Muscle layer of colon (tissue), 2 donors: ENCODE data around the gene HYDIN.
"Not testable (repeated sequence)": the region's sequence is repeated elsewhere in the genome, so short reads cannot be mapped to it uniquely, and the experiment has no call there.

Source experiments
- H3K27ac ChIP-seq: one replicate; pipeline ENCODE4 v1.7.0; 2013; ENCODE audit warnings: low read depth, mild to moderate bottlenecking, low read length, moderate library complexity
- H3K27me3 ChIP-seq, 2 donors: one replicate each; pipeline ENCODE4 v1.7.0; 2013; ENCODE audit warnings: low read length in 2 of 2, mild to moderate bottlenecking in 2 of 2; ENCODE audit not compliant: insufficient read depth in 2 of 2, control insufficient read depth in 1 of 2
- H3K36me3 ChIP-seq: one replicate; pipeline ENCODE4 v1.7.0; 2013; ENCODE audit warnings: mild to moderate bottlenecking, low read length; ENCODE audit not compliant: insufficient read depth
- H3K4me1 ChIP-seq: one replicate; pipeline ENCODE4 v1.7.0; 2013; ENCODE audit warnings: mild to moderate bottlenecking, low read length; ENCODE audit not compliant: insufficient read depth
- H3K4me3 ChIP-seq, 2 donors: one replicate each; pipeline ENCODE4 v1.7.0; 2013; ENCODE audit warnings: low read length in 2 of 2, low read depth in 1 of 2, mild to moderate bottlenecking in 1 of 2, moderate library complexity in 1 of 2
- H3K9ac ChIP-seq: one replicate; pipeline ENCODE4 v1.7.0; 2013; ENCODE audit warnings: low read length
- H3K9me3 ChIP-seq: one replicate; pipeline ENCODE4 v1.7.0; 2013; ENCODE audit warnings: mild to moderate bottlenecking, low read length
- donor health status: abdominal sarcoma.
- donor health status: Adenocarcinoma of cecum.

Gene HYDIN

DNA sequence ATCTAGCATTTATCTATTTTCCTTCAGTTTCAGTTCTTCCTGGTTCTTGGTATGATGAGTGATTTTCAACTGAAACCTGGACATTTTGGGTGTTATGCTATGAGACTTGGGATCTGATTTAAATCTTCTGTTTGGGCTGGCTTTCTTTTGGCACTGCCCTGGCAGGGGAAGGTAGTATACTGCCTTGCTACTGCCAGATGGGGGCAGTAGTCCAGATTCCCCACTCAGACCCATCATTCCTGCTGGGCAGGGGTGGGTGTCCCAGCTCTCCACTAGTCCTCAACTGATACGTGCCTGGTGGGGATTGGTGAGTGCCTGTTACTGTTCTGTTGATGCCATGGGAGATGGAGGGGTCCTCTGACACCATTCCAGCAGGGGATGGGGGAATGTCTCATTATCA is 342.3 kb downstream of the HYDIN start:
- H3K36me3 ChIP-seq, H3K27ac ChIP-seq, H3K4me3 ChIP-seq, H3K4me1 ChIP-seq, H3K9me3 ChIP-seq, H3K27me3 ChIP-seq, H3K9ac ChIP-seq: not testable (repeated sequence)

GRCh38 chr16:70884652-70885051 is 345.9 kb downstream of the HYDIN start:
- not testable (repeated sequence) for H3K9ac ChIP-seq, H3K9me3 ChIP-seq

DNA sequence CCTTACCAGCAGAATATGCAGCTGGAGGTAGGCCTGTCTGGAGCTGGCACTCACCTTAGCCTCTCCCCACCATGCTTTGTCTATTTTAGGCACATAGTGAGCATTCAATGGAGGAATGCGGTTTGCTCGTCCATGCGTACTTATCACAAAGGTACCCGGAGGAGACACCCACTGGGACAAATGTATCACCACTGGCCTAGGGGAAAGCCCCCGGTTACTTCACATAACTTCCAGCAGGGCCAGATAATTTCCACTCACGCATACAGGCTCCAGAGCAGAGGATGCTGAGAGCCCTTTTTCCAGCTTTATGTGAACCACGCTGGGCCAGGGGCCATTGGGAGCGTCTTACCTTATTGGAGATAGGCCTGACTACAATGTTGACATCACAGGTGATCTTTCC is 348.2 kb downstream of the HYDIN start:
- not testable (repeated sequence) for H3K4me3 ChIP-seq, H3K27ac ChIP-seq, H3K4me1 ChIP-seq, H3K36me3 ChIP-seq, H3K9ac ChIP-seq, H3K9me3 ChIP-seq, H3K27me3 ChIP-seq

More at GRCh38 chr16:70884652-70885051, 345.9 kb downstream of the HYDIN start:
- not testable (repeated sequence) for H3K27ac ChIP-seq, H3K4me1 ChIP-seq, H3K36me3 ChIP-seq, H3K27me3 ChIP-seq, H3K4me3 ChIP-seq

GRCh38 chr16:70877895-70878294 is 352.6 kb downstream of the HYDIN start:
- H3K9me3 ChIP-seq, H3K27me3 ChIP-seq, H3K4me3 ChIP-seq, H3K36me3 ChIP-seq, H3K4me1 ChIP-seq, H3K9ac ChIP-seq, H3K27ac ChIP-seq: not testable (repeated sequence)

GRCh38 chr16:70876442-70876841 is 354.1 kb downstream of the HYDIN start:
- H3K4me1 ChIP-seq, H3K9me3 ChIP-seq, H3K36me3 ChIP-seq, H3K27ac ChIP-seq, H3K9ac ChIP-seq, H3K27me3 ChIP-seq, H3K4me3 ChIP-seq: not testable (repeated sequence)

DNA sequence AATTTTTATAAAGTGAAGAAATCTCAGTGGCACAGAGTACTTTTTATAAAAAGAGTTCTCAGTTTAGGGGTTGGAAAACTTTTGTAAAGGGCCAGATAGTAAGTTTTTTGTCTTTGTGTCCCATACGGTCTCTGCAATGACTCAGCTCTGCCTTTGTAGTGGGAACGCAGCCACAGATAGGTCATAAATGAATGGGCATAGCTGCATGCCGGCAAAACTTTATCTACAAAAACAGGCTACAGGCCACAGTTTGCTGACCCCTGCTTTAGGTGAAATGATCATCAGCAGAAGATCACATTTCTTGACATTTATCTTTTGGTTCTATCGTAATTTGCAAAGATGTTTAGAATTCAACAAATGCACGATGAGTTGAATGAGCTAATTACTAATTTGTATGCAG is 365.8 kb downstream of the HYDIN start:
- not testable (repeated sequence) for H3K9me3 ChIP-seq, H3K27me3 ChIP-seq, H3K36me3 ChIP-seq, H3K27ac ChIP-seq, H3K4me3 ChIP-seq, H3K9ac ChIP-seq, H3K4me1 ChIP-seq

GRCh38 chr16:70861996-70862395 is 368.5 kb downstream of the HYDIN start:
- not testable (repeated sequence) for H3K27me3 ChIP-seq, H3K4me1 ChIP-seq, H3K36me3 ChIP-seq, H3K27ac ChIP-seq, H3K4me3 ChIP-seq, H3K9ac ChIP-seq, H3K9me3 ChIP-seq

GRCh38 chr16:70851299-70851698 is 379.2 kb downstream of the HYDIN start:
- H3K27me3 ChIP-seq, H3K36me3 ChIP-seq, H3K4me3 ChIP-seq, H3K9me3 ChIP-seq, H3K27ac ChIP-seq, H3K9ac ChIP-seq, H3K4me1 ChIP-seq: not testable (repeated sequence)

DNA sequence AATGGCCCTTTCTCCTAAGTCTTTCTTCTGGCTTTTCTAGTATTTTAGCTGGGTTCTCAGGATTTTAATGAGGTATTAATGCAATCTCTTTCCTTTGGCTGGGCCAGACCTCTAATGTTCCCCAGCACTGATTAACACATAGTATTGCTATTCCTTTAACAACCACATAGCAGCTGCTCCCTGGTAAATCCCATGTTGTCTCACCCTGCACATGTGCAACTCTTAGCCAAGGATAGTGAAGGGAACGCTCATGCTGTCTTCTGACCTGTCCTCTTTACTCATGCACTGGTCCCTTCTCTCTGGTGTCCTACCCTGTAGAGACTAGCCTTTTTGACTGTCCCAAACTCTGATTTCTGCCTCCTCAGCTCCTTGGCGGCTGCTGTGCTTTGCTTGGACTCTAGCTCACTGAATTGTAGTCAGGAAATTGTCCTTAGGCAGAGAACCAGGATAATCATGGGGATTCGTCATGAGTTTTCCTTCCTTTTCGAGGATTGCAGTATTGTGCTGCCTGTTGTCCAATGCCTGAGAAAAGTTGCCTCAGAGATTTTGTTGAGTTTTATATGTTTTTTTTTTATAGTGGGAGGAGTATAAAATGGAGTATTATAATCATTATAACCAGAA is 406.9 kb downstream of the HYDIN start:
- H3K27me3 ChIP-seq, H3K36me3 ChIP-seq, H3K9me3 ChIP-seq, H3K27ac ChIP-seq, H3K4me3 ChIP-seq, H3K4me1 ChIP-seq, H3K9ac ChIP-seq: not testable (repeated sequence)

GRCh38 chr16:70822734-70823133 is 407.8 kb downstream of the HYDIN start:
- H3K4me1 ChIP-seq, H3K27me3 ChIP-seq, H3K27ac ChIP-seq, H3K36me3 ChIP-seq, H3K9ac ChIP-seq, H3K4me3 ChIP-seq, H3K9me3 ChIP-seq: not testable (repeated sequence)

- not testable (repeated sequence) for H3K27ac ChIP-seq, H3K4me1 ChIP-seq, H3K36me3 ChIP-seq, H3K4me3 ChIP-seq, H3K9ac ChIP-seq, H3K9me3 ChIP-seq, H3K27me3 ChIP-seq
Measured at GRCh38 chr16:70818088-70818487, 412.4 kb downstream of the HYDIN start.

GRCh38 chr16:70809392-70810060 is 421.0 kb downstream of the HYDIN start:
- no peaks in the 10 kb centered on the region for H3K9me3 ChIP-seq
- H3K4me3 ChIP-seq: no peak overlapping the region
- H3K4me1 ChIP-seq: no peaks in the 10 kb centered on the region
- peaks cover 0 to 4% of the 10 kb centered on the region in 2 donors for H3K27me3 ChIP-seq
- H3K9ac ChIP-seq: no peak overlapping the region
- H3K27ac ChIP-seq: no peak overlapping the region
- H3K36me3 ChIP-seq: no peaks in the 10 kb centered on the region
